Dermis microvascular lymphatic vessel endothelial cell (primary cell): ENCODE measurements around the gene PSAPL1. TPM values are rescaled to one million over a fixed set of nuclear protein-coding genes. Genes with fewer than 3 reads are reported as not detected.
A peak's percentile ranks its signal among the peaks of the same experiment; 100 is the strongest.

ENCODE experiments used
- DNase-seq, 2 donors: peaks; one replicate each; pipeline versions ENCODE4 v3.0.0 to v3.0.0-alpha.2; 2010; ENCODE audit warnings: low read depth in 2 of 2
- total RNA-seq: library from RNA; depleted of rRNA; stranded (reverse); fragments of >200 nt; gene quantifications from 2 replicates; pipeline ENCODE4 v1.2.1, GENCODE V29; 2014

The PSAPL1 gene
- not detected in 2 replicates for total RNA-seq

DNA sequence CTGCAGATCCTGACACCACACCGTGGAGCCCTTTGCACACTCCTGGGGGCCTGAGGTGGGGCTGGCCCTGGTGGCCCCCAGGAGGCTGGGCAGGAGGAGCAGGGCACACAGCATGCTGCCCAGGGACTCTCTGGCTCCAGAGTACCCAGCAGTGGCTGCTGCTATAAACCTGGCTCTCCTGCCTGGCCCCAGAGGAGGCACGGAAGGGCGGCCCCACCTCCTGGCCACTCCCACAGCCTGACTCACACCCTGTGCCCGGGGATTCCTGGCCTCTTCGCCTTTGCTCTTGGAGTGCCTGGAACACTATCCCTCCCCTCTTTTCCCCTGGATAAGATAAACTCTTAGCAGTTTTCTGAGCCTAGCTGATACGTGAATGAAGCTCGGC, at the start of gene PSAPL1:
Gene PSAPL1 (minus strand): TSS at position 165 of the 385 bp plus-strand sequence. CDS start 51 bp downstream, at position 114.
- DNase-seq: no peak

DNA sequence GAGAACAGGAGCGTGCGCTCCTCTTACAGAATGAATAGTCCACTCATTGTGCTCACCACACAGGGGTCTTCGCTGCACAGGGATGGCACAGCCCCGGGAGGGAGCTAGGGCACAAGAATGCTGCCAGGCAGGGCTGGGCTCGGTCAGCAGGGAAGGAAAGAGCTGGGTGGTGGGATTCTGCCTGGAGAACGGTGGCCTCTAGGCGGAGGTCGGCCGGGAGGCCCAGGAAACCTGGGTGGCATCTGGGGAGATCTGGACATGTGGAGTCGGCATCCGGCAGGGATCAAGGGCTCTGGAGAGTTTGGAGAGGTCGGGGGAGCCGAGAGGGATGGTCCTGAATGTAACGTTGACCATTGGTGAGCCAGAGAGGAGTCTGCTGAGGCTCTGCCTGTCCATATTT, 46.5 kb upstream of the PSAPL1 start:
- DNase-seq: no peak

DNA sequence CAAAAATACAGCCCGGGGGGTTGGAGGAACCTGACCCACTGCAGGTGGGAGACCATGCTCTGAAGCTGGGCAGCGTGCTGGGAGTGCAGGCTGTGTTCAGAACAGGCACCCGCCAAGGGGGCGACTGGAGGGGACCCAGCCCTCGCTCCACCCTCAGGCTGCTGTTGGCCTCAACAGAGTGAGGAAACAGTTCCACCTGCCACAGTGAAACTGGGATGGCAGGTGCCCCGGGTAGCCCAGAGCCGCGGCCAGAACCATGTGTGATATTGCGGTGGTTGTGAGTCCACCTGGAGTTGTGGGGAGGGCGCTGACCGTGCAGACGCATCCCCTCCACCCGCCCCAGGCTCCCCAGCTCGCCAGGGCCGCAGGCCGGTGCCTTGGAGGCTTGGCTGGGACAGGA, 45.7 kb upstream of the PSAPL1 start:
- no peak for DNase-seq

DNA sequence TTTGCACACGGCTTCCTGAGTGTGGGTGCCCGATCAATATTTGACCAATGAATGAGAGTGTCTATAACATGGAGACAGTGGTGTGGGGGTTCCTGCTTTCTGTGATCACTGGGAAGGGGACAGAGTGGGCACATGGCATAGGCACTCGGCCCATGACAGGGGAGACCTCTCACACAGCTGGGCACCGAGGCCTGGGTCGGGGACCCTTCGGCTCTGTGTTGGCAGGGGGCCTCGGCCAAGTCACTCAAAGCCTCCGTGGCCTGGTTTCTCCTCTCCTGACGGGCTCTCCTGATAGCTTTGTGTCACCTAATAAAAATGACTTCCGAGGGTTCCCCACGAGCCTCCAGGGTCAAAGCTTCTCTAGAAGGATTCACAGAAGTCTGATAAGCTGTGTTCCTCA, 43.9 kb upstream of the PSAPL1 start:
- no peak for DNase-seq

DNA sequence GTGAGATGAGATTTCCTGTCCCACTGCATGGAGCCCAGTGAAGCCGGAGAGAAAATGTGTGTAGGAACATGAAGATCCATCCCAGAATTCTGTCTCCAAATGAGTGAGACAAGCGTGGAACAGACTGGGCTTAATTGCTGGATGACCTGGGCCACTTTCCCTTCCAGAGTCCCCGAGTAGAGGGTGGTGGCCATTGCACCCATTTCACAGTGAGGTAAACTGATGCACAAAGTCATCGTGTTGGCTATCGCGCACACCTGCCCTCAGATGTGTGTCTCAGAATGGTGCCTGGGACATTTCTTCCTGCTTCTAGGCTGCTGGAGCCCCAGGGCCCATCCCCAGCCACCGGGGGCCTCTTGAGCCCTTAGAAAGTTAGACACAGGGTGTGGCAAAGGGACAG, 43.0 kb upstream of the PSAPL1 start:
- DNase-seq: no peak

DNA sequence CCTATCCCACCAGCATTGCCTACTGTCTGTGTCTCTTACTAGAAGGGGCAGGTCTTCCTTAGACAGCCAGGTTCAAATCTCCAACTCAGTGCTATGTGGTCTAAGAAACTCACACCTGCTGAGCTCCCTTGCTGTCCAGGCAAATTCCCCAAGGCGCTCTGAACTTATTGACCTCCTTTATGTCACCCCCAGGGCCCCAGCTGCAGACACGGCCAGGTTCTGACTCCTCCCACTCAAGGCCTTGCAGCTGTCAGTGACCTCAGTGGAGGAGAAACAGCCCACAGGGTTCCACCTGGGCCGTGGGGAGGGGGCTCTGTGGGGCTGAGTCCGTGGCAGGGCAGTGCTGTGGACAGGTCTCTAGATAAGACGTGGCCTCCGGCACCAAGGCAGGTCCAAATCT, 42.1 kb upstream of the PSAPL1 start:
- DNase-seq: no peak

GRCh38 chr4:7475207-7475606, 40.5 kb upstream of the PSAPL1 start:
- no peak for DNase-seq

- DNase-seq: no peak
These were observed 39.6 kb upstream of the PSAPL1 start for GRCh38 chr4:7474320-7474719.

- DNase-seq: no peak
These were observed 38.4 kb upstream of the PSAPL1 start for GRCh38 chr4:7473081-7473480.

DNA sequence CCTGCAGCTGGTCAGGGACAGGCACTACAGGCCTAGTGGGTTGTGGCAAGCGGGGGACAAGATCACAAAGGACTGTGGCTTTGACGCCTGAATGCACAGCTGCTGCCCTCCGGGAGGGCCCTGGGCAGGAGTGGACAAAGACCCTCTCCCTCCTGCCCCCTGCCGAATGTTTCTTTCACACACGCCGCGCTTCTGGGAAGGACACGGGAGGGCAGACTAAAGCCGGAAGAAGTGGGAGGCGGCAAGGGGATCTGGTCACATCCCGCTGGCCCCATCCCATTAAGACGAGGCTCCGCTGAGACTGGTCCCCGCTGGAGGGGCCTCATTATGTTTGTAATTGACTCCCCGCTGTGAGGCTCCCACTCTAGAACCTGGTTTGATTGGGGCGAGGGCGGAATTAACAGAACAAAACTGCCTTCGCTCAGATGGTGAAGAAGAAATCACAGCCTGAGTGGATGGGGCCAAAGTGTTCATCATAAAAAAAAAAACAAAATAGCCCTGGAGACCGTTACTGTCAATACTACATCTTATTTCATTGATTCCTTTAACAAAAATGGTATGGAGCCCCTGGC, 37.8 kb upstream of the PSAPL1 start:
- DNase-seq: no peak

- DNase-seq: no peak
These were observed 35.9 kb upstream of the PSAPL1 start for GRCh38 chr4:7470522-7471128.

GRCh38 chr4:7470111-7470510, 35.4 kb upstream of the PSAPL1 start:
- DNase-seq: no peak

GRCh38 chr4:7469023-7469422, 34.3 kb upstream of the PSAPL1 start:
- no peak for DNase-seq

DNA sequence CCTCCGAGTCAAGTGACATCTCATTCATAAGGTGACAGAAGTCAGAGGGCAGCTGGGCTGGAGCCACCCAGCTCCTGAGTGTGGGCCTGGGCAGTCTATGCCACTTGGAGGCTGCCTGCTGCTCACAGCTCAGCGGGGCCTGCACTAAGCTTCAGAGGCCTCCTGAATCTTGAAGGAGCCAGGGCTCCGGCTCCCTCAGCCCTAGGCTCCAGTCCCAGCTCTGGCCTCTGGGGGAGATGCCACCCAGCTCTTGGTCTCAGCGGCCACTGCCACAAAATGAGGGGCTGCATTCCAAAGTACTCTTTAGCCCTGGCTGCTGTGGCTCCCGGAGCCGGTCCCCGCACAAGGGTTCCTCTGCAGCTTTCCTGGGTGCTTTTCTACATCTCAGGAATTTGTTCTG, 32.7 kb upstream of the PSAPL1 start:
- no peak for DNase-seq

GRCh38 chr4:7466904-7467303, 32.2 kb upstream of the PSAPL1 start:
- DNase-seq: no peak

GRCh38 chr4:7466215-7466614, 31.5 kb upstream of the PSAPL1 start:
- DNase-seq: no peak

- DNase-seq: no peak
These were observed 30.3 kb upstream of the PSAPL1 start for GRCh38 chr4:7465017-7465416.

GRCh38 chr4:7464259-7464655, 29.5 kb upstream of the PSAPL1 start:
- DNase-seq: no peak

DNA sequence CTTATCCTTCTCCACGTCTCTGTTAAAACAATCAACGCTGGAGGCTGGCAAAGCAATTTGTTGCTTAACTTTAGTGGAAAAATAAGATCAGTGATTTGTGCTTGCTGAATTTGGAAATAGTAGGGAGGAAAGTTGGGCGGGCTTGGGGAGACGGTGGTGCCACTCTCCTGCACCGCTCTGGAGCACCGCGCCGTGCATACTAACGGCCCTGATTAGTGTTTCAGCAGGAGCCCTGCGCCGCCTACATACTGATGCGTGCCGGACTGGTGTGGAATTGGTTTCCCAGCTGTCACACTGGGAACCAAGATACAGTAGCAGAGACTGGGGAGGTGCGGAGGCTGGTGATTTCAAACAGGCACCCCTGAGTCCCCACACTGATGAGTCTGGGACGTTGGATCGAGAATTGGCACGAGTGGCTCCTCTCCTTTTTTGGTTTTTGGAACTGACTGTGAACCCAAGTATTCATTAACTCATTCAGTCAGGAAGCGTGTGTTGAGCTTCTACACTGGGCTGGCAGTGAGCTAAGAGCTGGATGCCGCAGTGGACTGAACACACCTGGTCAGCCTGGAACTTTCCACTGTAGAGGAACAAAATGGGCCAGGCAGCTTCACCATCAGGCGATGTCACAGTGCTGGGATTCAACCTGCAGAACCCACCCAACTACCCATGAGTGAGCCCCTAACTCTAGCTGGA, 29.0 kb upstream of the PSAPL1 start:
- no peak for DNase-seq

DNA sequence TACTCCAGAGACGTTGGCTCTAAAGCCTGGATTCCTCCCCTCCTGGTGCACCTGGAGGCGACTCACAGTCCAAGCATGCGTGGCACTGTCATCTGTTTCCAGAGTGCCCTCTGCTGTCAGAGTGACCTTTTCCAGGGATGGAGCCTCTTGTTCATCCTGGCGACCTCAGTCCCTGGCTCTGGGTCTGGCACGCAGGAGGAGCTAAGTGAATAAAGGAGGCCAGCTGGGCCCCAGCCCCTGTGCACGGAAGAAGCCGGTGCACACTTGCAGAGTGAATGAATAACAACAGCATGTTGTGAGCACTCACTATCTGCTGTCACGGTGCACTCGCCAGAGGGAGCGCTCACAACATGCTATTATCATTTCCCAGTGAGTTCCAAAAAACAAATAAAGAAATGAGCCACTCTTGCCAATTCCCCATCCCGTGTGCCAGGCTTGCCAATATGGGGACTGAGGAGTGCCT, 27.8 kb upstream of the PSAPL1 start:
- DNase-seq: peak in 1 of 2 donors; percentile 31

- DNase-seq: no peak
These were observed 26.5 kb upstream of the PSAPL1 start for GRCh38 chr4:7461230-7461629.

- DNase-seq: no peak
These were observed 25.8 kb upstream of the PSAPL1 start for GRCh38 chr4:7460566-7460965.

DNA sequence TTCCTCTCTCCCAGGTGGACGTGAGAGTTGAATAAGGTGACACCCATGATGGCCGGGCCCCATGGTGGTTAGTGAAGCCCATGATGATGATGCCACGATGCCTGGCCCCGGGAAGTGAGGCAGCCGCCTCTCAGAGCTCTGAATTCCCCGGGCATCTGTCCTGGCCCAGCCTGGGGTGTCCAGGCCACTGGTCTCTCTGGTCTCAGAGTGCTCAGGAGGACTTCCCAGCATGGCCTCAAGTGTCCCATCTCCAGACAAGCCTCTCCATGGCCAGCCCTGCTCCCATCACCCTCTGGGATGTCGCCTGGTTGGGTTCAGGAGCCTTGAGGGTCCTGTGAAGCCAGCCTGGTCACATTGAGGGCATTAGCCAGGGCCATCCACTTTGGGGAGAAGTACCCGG, 24.7 kb upstream of the PSAPL1 start:
- DNase-seq: no peak
